GDM1 (cell line): ENCODE results near the gene TMEM114.

Experiments used
- DNase-seq: peaks from one replicate; lab custom pipeline; 2025; lab: John Stamatoyannopoulos, UW

TMEM114 gene

DNA sequence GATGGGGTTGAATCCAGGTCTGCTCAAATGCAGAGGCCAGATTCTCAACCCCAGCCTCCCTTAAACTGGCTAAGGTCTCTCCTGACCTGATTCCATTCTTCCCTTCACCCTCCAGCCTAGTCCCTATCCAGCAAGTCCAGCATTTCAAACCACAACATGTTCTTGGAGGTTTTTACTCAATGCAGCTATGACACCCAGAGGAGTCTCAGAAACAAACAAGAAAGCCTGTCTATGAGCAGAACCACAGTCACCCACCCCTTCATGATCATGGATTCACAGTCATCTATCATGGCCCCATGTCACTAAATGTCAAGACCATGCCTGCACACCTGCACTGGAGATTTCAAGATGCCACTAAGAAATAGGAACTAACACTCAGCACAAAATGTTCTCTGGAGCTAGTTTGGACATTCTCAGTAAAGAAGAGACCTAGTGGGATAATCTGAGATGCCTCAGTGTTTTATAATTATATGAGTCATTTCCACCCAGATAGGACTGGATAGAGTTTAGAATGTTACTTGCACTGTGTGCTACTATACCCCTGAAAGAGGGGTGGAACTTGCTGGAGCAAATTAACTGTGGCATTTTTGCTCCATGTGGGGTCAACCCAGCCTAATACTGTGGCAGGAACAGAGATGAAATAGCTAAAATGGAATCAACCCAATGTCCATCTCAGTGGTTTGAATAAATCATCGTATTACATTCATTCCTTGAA lies 21.7 kb upstream of the TMEM114 start:
- no peak for DNase-seq

DNA sequence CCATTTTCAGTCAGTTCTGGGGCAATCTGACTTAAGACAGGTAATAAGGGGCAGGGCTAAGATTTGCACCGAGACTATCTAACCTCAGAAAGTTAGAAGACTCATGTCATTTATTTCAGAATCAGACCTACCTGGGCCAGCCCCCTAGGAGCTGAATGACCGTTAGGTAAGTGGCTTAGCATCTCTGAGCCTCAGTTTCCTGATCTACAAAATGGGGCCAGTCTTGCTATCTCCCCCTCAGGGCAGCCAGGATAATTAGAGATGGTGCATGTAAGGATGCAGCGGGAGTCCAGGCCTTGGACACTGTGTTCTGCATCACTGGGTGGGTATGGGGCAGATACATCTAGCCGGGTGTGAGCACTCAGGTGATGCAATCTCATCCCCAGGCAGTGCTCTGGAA lies 20.8 kb upstream of the TMEM114 start:
- no peak for DNase-seq

DNA sequence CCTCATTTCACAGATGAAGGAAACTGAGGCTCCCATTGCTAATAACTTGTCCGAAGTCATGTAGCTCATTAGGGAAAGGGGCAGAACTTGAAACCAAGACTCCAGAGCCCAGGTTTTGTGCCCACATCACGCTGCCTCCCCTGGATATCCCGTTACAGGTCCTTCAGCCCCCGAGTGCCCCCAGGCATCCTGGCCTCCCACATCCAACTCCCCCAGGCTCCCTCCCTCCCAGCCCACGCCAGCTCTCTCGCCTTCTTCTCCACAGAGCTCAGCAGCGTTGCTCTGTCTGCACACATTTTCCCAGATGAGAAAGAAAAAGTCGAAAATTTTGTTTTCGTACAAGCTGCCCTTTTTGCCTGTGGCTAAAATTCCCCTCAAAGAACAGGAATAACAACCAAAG lies 16.9 kb upstream of the TMEM114 start:
- DNase-seq, result no peak

DNA sequence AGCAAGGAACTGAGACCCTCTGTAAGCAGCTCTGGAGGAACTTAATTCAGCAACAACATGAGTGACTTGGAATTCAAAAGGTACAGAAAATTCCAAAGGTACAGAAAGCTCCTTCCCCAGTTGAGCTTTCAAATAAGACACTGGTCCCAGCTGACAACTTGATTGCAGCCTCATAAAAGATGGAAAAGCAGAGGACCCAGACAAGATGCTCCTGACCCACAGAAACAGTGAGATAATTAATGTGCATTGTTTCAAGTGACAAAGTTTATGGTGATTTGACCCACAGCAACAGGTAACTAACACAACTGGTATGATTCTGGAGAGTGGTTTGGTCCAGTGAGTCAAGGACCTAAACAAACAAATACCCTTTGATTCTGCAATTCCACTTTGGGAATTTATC lies 15.2 kb upstream of the TMEM114 start:
- DNase-seq, result no peak

DNA sequence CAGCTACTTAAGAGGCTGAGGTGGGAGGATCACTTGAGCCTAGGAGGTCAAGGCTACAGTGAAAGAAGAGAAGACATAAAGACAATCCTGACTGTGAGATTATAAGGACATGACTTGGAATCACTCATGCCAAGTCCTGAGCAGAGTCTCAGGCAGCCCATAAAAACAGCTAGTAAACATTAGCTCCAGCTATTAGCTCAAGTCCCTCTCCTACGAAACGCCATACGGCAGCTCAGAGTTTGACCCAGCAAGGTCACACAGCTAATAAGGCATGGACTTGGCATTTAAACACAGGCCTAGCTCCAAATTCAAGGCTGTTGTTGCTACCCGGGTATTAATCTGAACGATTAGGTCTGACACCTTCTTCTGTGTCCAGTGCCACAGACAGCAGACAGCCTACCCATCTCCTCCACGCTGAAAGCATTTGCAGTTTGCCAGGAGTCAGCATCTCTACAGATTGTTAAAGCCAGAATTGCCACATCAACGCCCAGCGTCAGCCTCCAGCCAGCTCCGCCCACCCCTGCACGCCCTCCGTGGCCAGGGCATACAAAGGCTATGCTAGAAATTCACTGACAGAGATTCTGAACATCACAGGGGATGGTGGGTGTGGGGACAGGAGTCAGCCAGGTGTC lies 9.9 kb upstream of the TMEM114 start:
- DNase-seq, result no peak

DNA sequence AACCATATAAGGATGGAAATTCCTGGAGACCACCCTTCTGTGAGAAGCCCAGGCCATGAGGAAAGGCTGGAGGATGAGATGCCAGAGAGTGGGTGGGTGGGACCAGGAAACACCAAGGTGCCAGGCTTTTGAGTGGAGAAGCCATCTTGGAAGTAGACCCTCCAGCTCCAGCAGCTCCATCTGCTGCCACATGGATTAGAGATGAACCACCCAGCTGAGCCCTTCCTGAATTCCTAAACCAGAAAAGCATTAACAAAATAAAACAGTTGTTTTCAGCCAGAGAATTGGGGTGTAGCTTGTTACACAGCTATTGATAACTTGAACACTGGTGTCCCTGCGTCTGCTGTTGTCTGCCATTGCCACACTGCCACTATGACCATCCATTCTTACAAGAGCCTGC lies 6.3 kb upstream of the TMEM114 start:
- DNase-seq, result no peak

DNA sequence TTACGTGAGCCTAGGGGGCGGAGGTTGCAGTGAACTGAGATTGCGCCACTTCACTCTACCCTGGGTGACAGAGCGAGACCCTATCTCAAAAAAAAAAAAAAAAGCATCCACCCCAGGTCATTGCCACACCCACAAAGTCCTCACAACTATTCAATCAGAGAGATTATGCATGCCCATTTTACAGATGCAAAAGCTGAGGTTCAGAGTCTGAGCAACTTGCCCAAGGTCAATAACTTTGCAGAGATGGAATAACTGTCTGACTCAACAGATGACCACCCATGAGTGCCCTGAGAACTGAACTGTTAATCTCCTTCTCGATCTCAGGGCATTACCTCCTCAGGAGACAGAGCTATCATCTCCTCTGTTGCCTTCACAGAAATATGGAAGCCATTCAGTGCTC lies 5.5 kb upstream of the TMEM114 start:
- DNase-seq, result no peak

DNA sequence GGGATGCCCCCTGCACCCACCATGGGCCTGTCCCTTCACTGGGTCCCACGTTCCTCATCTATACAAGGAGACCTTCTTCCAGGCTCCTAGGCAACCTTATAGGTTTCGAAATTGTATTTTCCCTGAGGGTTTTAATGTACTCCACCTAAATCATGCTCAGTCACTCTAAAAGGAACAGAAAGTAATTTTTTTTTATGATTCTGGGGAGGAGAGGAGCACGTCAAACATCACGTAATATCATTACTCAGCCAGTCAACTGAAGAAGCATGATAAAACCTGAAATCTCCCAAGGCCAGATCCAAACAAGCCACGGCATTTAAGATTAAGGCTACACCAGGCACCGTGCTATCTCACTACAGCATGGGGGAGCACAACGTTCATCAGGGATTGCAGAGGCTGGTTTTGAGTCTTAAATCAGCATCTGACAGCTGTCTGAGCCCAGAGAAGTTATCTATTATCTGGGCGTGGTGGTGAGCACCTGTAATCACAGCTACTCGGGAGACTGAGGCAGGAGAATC lies 3.9 kb upstream of the TMEM114 start:
- DNase-seq, result no peak

DNA sequence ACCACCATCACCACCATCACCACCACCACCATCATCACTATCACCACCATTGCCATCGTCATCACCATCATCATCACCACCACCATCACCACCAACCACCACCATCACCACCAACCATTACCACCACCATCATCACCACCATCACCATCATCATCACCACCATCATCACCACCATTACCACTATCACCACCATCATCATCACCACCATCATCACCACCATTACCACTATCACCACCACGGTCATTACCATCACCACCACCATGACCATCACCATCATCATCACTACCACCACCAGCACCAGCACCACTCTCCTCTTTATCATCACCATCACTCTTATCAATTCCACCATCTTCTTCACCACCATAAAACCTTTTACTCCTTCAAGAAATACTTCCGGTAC lies 1.1 kb upstream of the TMEM114 start:
- no peak for DNase-seq

DNA sequence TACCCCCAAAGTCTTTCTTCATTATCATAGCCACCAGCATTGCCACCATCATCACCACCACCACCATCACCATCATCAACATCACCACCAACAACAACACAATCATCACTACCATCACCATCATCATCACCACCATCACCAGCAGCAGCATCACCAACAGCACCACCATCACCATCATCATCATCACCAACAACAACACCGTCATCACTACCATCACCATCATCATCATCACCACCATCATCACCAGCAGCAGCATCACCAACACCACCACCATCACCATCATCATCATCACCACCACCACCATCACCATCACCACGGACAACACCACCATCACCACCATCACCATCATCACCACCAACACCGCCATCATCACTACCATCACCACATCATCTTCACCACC lies 500 bp upstream of the TMEM114 start:
- no peak for DNase-seq

DNA sequence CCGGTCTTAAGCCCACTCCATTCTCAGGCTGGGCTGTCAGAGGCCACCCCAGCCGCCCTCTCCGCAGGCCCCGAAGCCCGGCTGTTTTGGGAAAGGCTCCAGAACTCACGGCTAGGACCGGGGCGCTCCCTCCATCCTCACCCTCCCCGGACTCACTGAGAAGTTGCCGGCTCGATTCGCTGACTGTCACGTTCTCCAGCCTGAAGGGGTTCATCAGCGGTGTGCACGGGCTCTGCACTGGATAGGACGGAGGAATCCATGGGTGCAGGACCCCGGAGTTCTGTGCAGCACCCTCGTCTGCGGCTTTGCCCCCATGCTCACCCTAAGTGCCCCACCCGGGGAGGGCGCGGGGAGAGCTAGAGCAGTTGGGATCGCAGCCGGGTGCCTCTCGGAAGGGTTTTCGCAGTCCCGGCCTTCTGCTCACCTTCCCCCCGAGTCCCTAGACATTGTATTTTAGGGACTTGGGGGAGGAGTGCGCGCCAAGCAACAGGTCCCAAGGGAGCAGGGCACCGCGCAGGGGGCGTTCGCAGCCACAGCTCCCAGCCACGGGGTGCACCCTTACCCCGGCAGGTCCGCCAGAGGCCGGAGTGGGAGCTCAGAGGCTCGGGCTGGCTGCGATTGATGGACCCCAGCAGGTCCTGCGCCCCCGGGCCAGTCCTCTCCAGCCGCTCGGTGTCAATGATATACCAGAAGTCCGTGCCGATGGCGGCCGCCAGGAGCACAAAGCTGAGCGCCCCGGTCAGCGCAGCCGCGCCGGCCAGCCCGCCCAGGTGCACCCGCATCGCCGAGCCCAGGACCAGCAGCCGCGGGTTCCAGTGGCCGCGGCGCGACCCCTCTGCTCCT lies 1.0 kb downstream of the TMEM114 start:
- DNase-seq, result no peak

DNA sequence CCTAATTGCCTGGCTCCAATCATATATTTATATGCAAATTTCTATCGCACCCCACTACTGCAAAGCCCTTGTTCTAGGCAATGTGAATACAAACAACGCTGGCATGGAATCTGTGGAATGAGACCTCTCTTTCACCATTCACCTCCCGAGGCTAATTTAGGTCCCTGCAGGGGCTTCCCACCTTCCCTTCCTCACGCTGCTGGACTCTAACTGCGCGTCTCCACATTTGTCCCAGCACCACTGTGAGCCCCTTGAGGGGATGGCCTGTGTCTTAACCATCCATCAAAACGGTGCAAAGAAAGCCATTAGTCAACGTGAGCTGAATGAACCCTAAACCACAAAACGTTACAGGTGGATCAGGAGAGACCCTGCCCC lies 1.6 kb downstream of the TMEM114 start:
- DNase-seq, result no peak

DNA sequence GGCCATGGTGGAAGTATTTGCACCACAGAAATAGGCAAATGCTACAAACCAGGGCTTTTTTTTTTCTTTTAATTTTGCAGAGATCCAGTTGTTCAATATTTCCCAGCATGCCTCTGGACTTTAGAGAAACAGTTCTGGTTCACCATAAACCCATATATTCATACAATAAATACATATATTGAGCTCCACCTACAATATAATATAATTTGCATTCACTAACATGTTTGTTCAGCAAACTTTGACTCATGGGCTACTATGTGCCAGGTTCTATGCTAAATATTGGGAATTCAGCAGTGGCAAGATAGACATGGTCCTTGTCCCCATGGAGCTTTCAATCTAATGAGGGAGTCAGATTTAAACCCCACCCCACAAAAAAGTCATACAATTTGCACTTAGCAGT lies 3.2 kb downstream of the TMEM114 start:
- DNase-seq, result no peak

DNA sequence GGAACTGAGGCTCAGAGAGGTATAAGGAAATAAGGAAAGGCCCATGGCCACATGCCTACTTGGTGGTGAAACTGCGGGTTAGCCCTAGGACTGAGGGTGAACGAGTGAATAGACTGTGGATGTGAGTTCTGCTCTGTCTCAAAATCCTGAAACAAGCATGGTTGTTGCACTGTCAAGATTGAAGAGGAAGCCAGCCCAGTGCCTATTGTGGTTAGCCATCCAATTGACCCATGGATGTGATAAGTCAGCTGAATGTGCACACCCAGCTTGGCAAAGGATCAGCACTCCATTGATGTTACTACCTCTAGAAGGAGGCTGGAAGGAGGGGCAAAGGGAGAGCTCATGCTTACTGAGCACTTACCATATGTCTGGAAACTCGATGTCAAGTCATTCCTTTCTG lies 4.5 kb downstream of the TMEM114 start:
- DNase-seq, result no peak

DNA sequence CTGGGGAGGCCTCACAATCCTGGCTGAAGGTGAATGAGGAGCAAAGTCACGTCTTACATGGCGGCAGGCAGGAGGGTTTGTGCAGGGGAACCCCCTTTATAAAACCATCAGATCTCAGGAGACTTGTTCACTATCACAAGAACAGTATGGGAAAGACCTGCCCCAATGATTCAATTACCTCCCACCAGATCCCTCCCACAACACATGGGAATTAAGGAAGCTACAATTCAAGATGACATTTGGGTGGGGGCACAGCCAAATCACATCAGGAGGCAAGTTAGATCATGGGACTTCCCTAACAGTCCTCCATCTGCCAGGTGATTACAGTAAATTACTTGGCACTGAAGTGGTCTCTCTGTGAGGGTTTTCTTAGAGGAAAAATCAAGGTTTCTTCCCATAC lies 5.3 kb downstream of the TMEM114 start:
- DNase-seq, result no peak

DNA sequence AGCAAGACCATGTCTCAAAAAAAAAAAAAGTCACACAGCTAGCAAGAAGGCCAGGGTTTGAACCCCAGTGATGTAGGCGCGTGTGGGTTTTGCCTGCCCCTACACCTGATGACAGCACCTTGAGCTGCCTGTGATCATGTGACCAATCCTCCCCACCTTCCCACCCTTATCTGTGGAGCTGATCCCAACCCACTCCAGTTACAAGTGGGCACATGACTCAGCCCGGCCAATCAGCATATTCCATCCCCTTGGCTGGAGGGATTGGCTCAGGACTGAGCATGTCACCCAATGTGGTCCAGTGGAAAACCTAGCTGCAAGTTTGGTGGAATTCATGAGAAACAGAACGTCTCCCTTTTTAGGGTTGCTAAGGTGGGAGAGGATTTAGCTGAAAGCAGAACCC lies 6.6 kb downstream of the TMEM114 start:
- DNase-seq, result no peak

DNA sequence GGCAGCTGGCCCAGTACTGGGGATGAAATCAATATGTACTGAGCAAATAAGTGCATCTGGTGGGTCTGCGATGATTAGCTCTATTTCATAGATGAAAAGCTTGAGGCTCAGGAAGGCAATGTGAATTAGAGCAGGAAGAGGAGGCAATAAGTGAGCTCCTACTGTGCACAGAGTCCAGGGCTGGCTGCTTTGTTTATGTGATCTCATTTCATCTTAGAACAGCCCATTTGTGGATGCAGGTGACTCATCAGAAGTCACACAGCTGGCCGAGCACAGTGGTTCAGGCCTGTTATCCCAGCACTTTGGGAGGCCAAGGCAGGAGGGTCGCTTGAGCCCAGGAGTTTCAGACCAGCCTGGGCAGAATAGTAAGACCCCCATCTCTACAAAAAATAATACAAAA lies 7.1 kb downstream of the TMEM114 start:
- no peak for DNase-seq

DNA sequence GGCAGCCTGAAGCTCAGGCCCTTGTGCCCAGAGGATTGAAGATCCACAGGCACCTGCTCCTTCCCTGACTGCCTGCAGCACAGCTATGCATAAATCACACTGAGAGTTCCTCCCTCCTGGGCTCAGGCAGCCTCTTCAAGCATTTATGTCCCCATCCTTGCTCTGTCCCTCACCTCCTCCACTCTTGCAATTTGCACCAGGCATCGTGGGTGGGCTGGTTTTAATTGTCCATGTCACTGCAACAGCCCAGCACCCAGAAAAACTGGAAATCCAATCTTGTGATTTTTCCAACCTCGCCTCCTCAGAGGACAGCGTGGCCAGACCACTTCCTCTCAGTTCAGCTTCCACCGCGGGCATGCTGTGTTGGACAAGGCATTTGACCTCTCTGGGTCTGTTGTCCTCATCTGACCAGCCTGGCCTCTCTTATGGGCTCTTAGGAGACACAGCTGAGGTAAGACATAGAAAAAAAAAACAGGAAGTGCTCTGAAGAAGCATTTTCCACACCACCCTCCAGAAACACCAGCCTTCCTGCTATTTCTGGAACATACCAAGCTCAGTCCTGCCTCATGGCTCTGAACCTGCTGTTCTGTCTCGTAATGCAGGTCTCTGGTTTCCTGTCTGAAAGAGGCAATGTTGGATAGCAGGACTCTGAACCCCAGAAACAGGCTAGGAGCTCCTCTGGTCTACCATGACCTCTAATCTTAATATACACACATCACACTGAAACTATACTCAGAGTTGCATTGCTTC lies 8.3 kb downstream of the TMEM114 start:
- DNase-seq, result no peak

DNA sequence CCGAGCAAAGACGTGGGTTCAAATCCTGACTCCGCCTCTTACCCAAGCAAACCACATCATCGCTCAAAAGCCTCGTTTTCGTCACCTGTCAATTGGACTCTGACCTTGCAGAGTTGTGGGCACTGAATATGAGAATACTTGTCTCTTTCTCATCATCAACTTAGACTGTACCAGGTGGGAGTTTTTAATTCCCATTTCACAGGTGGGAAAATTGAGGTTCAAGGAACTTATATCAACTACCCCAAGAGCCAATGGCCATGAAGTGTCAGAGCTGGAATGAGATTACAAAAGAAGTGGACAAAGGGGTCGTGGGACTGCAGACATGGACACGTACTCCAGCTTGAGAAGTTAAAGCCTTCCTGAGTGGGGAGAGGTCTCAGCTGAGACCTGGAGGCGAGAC lies 10.8 kb downstream of the TMEM114 start:
- no peak for DNase-seq

DNA sequence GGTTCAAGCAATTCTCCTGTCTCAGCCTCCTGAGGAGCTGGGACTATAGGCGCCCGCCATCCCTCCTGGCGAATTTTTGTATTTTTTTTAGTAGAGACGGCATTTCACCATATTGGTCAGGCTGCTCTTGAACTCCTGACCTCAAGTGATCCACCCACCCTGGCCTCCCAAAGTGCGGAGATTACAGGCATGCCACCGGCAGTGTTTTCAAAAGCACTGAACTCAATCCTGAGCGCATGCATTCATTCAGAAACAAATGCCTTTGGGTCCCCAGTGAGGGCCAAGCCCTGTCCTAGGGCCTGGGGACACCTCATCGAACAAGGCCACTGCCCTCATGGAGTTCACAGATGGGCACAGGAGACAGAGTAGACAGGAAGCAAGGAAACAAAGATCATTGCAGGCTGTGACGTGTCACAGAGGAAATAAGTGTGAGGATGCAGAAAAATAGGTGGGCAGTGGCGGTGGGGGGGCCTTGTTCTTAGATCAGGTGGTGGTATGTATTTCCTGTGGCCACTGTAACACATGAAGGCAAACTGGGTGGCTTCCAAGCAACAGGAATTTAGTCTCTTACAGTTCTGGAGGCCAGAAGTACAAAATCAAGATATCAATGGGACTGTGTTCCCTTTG lies 12.5 kb downstream of the TMEM114 start:
- DNase-seq, result no peak

DNA sequence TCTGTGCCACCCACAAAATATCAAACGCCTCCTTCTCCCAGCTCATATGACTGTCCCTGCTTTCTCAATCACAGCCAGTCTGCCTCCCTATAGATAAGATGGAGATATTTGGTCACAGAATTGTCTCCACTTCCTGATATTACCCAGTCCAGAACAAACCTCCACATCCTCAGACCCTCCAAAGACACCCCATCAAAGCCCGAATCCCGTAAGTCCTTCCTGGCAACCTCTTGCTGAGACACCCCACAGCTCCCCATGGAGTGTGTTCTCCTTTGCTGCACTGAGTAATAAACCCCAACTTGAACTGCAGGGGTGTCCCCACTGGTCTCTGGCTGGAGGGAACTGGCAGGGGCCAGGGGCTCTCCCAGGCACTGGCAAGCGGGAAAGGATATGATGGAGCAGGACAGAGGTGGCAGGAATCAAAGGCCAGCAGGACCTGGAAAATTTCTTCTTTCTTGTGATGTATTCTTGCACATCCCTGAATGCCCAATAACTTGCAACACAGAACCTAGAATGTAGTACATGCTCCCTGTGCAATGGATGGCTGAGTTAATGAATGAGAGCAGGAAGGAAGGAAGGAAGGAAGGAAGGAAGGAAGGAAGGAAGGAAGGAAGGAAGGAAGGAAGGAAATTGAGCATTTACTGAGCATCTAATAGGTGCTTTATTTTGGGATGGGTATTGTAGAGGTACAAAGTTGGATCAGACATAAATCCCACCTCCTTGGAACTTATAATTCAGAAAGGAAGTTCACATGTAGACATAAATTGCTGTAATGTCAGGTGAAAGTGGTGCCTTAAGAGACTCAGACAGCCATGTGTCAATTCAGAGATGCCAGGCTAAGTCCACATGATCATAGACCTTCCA lies 13.9 kb downstream of the TMEM114 start:
- no peak for DNase-seq
